Measurements from ENCODE around the gene ANKLE2. TPM values are rescaled to one million over a fixed set of nuclear protein-coding genes. Genes with fewer than 3 reads are reported as not detected.
A peak's percentile ranks its signal among the peaks of the same experiment; 100 is the strongest.

Gene ANKLE2
- total RNA-seq, 1 experiment from 2014 or later, result 80.3 TPM

DNA sequence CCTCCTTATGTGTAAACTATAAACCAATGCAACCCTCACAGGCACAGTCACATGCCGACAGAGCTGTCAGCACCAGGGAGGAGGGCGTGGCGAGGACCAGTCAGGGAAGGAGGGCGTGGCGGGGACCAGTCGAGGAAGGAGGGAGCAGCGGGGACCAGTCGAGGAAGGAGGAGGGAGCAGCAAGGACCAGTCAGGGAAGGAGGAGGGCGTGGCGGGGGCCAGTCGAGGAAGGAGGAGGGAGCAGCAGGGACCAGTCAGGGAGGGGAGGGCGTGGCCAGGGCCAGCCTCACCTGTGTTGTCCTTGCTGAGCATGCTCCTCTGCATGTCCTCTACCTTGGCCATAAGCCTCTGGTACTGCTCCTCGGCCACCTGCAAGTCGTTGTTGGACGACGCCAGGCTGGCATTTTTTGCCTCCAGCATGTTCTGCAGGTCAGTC lies 42.8 kb upstream of the ANKLE2 start:
- no peak overlapping the region for H3K4me2 ChIP-seq (ENCODE audit: insufficient read depth, insufficient read length, low read length)
- H4K8ac ChIP-seq (replicated peaks; ENCODE audit: insufficient read length, low read depth, low read length), result no peak overlapping the region
- H2BK12ac ChIP-seq (ENCODE audit: insufficient read length, low read depth, low read length), result no peak overlapping the region
- H3K23me2 ChIP-seq (ENCODE audit: insufficient read length, low read depth, low read length, poor library complexity, severe bottlenecking), result no peaks in the 10 kb centered on the region
- Mint-ChIP-seq H3K27ac (no peak overlapping the region), H3K4me3 (no peak overlapping the region), H3K9me3 (no peaks in the 10 kb centered on the region), H3K27me3 (ENCODE audit: low read depth) (no peaks in the 10 kb centered on the region; the same call in 1 of the 2 replicates), H3K4me1 (no peaks in the 10 kb centered on the region), H3K36me3 (ENCODE audit: insufficient read depth in 1 of 3, low read depth in 3 of 3) (peaks cover 54 to 84% (median 78%) of the 10 kb centered on the region in 3 experiments)
- H2AFZ ChIP-seq (ENCODE audit: low read length), result no peak overlapping the region
- peak; percentile 83 for DNase-seq
- no peak overlapping the region for H4K5ac ChIP-seq (ENCODE audit: insufficient read length, low read depth, low read length)
- H4K91ac ChIP-seq (ENCODE audit: insufficient read length, low read depth, low read length), result no peak overlapping the region
- H2BK120ac ChIP-seq (ENCODE audit: low read depth, low read length, poor library complexity, severe bottlenecking), result no peak overlapping the region
- H3K9me3 ChIP-seq (ENCODE audit: control insufficient read depth, low read depth, low read length), result no peaks in the 10 kb centered on the region
- no peaks in the 10 kb centered on the region for H3K4me1 ChIP-seq (ENCODE audit: insufficient read depth, low read length)
- no peak overlapping the region for H3K9ac ChIP-seq (ENCODE audit: extremely low read depth, insufficient read length, low read length)
- H3K27me3 ChIP-seq (ENCODE audit: insufficient read depth, low read length), result no peaks in the 10 kb centered on the region
- no peak overlapping the region for H2AK5ac ChIP-seq (ENCODE audit: insufficient read length, low read length)
- H2BK20ac ChIP-seq (ENCODE audit: low read depth, low read length, poor library complexity, severe bottlenecking), result no peak overlapping the region
- H3K14ac ChIP-seq (ENCODE audit: insufficient read depth, low read length), result no peak overlapping the region
- WGBS (ENCODE audit: extremely low coverage, insufficient read length, low lambda C conversion rate), result no CpG with 5 or more reads among the region's 16 CpGs
- no peak overlapping the region for H2BK15ac ChIP-seq (ENCODE audit: low read depth, low read length)
- no peak overlapping the region for H2BK5ac ChIP-seq (ENCODE audit: insufficient read length, low read length)
- TF ChIP-seq, protein P1, sequence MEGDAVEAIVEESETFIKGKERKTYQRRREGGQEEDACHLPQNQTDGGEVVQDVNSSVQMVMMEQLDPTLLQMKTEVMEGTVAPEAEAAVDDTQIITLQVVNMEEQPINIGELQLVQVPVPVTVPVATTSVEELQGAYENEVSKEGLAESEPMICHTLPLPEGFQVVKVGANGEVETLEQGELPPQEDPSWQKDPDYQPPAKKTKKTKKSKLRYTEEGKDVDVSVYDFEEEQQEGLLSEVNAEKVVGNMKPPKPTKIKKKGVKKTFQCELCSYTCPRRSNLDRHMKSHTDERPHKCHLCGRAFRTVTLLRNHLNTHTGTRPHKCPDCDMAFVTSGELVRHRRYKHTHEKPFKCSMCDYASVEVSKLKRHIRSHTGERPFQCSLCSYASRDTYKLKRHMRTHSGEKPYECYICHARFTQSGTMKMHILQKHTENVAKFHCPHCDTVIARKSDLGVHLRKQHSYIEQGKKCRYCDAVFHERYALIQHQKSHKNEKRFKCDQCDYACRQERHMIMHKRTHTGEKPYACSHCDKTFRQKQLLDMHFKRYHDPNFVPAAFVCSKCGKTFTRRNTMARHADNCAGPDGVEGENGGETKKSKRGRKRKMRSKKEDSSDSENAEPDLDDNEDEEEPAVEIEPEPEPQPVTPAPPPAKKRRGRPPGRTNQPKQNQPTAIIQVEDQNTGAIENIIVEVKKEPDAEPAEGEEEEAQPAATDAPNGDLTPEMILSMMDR (conservative IDR thresholded peaks at IDR 0.05), result no peak
- no peaks in the 10 kb centered on the region for H3K79me2 ChIP-seq (ENCODE audit: insufficient read depth, low read length)
- no peak overlapping the region for H3K4ac ChIP-seq (ENCODE audit: low read depth, low read length)
- H3K18ac ChIP-seq (ENCODE audit: insufficient read length, low read depth, low read length), result no peak overlapping the region
- H3K56ac ChIP-seq (ENCODE audit: insufficient read length, low read depth, low read length), result no peak overlapping the region
- no peak overlapping the region for H3T11ph ChIP-seq (ENCODE audit: low read length)
- no peak overlapping the region for H3K27ac ChIP-seq (ENCODE audit: insufficient read length, low read depth, low read length)
- no peaks in the 10 kb centered on the region for H4K20me1 ChIP-seq (ENCODE audit: control insufficient read depth, insufficient read depth, insufficient read length)
- no peak overlapping the region for H3K23ac ChIP-seq (ENCODE audit: insufficient read length, low read depth, low read length)
- no peaks in the 10 kb centered on the region for H3K79me1 ChIP-seq (ENCODE audit: insufficient read depth, low read depth, low read length, poor library complexity, severe bottlenecking)
